Karpas-422 (cell line): ENCODE data around the gene PACSIN3. TPM values are rescaled to one million over a fixed set of nuclear protein-coding genes. Genes with fewer than 3 reads are reported as not detected.
A peak's percentile ranks its signal among the peaks of the same experiment; 100 is the strongest.

Source experiments
- DNase-seq: peaks from one replicate; pipeline ENCODE4 v3.0.0-alpha.2; 2015
- H2AFZ ChIP-seq: fragments of 200-600 bp; sonication (generic); 2 replicates; pipeline ENCODE4 v1.6.1; 2014; ENCODE audit warnings: antibody characterized with exemption, low read length, mixed read lengths
- H3K27ac ChIP-seq: fragments of 200-600 bp; sonication (generic); 2 replicates; pipeline ENCODE4 v1.5.1; 2014; ENCODE audit warnings: mild to moderate bottlenecking, low read length, moderate library complexity
- H3K27me3 ChIP-seq: fragments of 200-600 bp; sonication (generic); 2 replicates; pipeline ENCODE4 v1.6.1; 2014; ENCODE audit warnings: low read length, mixed read lengths
- H3K36me3 ChIP-seq: fragments of 200-600 bp; sonication (generic); 2 replicates; pipeline ENCODE4 v1.6.1; 2014; ENCODE audit warnings: low read length, mixed read lengths; ENCODE audit not compliant: insufficient read depth
- H3K4me1 ChIP-seq: fragments of 200-600 bp; sonication (generic); 2 replicates; pipeline ENCODE4 v1.6.1; 2014; ENCODE audit warnings: mild to moderate bottlenecking, low read length, mixed read lengths
- H3K4me2 ChIP-seq: fragments of 200-600 bp; sonication (generic); 2 replicates; pipeline ENCODE4 v1.6.1; 2014; ENCODE audit warnings: low read length, low read depth, mild to moderate bottlenecking; ENCODE audit not compliant: poor library complexity, severe bottlenecking
- H3K4me3 ChIP-seq: fragments of 200-600 bp; sonication (generic); 2 replicates; pipeline ENCODE4 v1.5.1; 2014; ENCODE audit warnings: mild to moderate bottlenecking, antibody characterized with exemption, low read length, mixed read lengths
- H3K79me2 ChIP-seq: fragments of 200-600 bp; sonication (generic); 2 replicates; pipeline ENCODE4 v1.6.1; 2014; ENCODE audit warnings: mild to moderate bottlenecking, low read length, mixed read lengths
- H3K9ac ChIP-seq: fragments of 200-600 bp; sonication (generic); 2 replicates; pipeline ENCODE4 v1.6.0; 2014; ENCODE audit warnings: low read length
- H3K9me2 ChIP-seq: fragments of 200-600 bp; sonication (generic), shearing (Covaris generic); replicated peaks from 2 replicates; pipeline ENCODE4 v1.6.0; 2014; ENCODE audit warnings: mild to moderate bottlenecking, low read length, moderate library complexity; ENCODE audit not compliant: insufficient read depth
- H3K9me3 ChIP-seq: fragments of 300-700, 200-600 bp; sonication (generic); 2 replicates; pipeline ENCODE4 v1.6.1; 2014; ENCODE audit warnings: low read length, mixed read lengths
- H4K20me1 ChIP-seq: fragments of 200-600 bp; sonication (generic); 2 replicates; pipeline ENCODE4 v1.6.1; 2014; ENCODE audit warnings: mild to moderate bottlenecking, antibody characterized with exemption, low read length, low read depth; ENCODE audit not compliant: insufficient read depth
- total RNA-seq: library from RNA; depleted of rRNA; stranded (reverse); fragments of >200 nt; shearing (Covaris generic); gene quantifications from 2 replicates; pipeline ENCODE4 v1.2.3, GENCODE V29; 2014; ENCODE audit warnings: low replicate concordance

The PACSIN3 gene
- total RNA-seq, 1 experiment from 2014 or later: 1.1 TPM

GRCh38 chr11:47176328-47177228, 9.7 kb downstream of the PACSIN3 start, which contains the start of gene ARFGAP2:
ARFGAP2 (minus strand) TSS chr11:47176879; CDS start chr11:47176853, 26 bp downstream.
- Histone ChIP-seq H4K20me1 (peaks cover 20% of the 10 kb centered on the region), H3K79me2 (peaks cover 48% of the 10 kb centered on the region), H3K4me3 (peak within 1 kb of the TSS; percentile 87), H3K9me2 (no peaks in the 10 kb centered on the region), H3K27ac (peak within 1 kb of the TSS; percentile 87), H3K27me3 (no peaks in the 10 kb centered on the region), H2AFZ (peak within 1 kb of the TSS; percentile 88), H3K9ac (peak within 1 kb of the TSS; percentile 99), H3K4me1 (peaks cover 23% of the 10 kb centered on the region), H3K36me3 (peaks cover 23% of the 10 kb centered on the region; the same call in 1 of the 2 replicates), H3K9me3 (no peaks in the 10 kb centered on the region), H3K4me2 (peak within 1 kb of the TSS; percentile 93)
- DNase-seq: peak; percentile 98

DNA sequence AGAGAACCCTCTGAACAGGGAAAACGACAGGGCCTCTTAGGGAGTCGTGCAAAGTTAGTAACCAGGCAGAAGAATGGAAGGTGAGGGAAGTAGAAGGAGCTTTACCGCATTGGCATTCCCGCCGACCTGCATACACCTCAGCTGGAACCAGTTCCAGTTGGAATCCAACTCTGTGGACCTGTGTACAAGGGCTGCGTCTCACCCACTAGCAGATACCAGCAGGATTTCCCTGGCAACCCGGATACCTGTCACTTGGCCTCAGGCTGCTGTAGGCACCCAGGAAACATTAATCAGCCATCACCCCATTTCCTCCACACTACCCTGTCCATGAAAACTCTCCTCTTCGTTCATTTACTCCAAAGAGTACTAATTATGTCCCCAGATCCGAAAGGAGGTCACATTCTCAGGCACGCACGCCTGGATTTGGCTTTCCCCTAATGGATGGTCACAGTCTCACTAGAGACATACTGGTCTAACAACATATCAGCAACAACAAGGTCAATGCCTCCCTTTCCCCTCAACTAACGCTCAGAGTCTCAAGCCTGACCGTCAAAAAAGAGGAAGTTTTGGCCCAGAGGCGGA, 10.4 kb downstream of the PACSIN3 start:
- Histone ChIP-seq H3K4me1 (peaks cover 23% of the 10 kb centered on the region), H3K27ac (peak overlapping the region; percentile 87), H3K9ac (peak overlapping the region; percentile 99), H3K36me3 (peaks cover 29% of the 10 kb centered on the region; the same call in 1 of the 2 replicates), H2AFZ (no peak overlapping the region), H3K4me2 (peak overlapping the region; percentile 86), H3K27me3 (no peaks in the 10 kb centered on the region), H3K79me2 (peaks cover 55% of the 10 kb centered on the region), H4K20me1 (peaks cover 20% of the 10 kb centered on the region), H3K9me2 (no peaks in the 10 kb centered on the region), H3K4me3 (peak overlapping the region; percentile 87), H3K9me3 (no peaks in the 10 kb centered on the region)
- DNase-seq: peak; percentile 91

DNA sequence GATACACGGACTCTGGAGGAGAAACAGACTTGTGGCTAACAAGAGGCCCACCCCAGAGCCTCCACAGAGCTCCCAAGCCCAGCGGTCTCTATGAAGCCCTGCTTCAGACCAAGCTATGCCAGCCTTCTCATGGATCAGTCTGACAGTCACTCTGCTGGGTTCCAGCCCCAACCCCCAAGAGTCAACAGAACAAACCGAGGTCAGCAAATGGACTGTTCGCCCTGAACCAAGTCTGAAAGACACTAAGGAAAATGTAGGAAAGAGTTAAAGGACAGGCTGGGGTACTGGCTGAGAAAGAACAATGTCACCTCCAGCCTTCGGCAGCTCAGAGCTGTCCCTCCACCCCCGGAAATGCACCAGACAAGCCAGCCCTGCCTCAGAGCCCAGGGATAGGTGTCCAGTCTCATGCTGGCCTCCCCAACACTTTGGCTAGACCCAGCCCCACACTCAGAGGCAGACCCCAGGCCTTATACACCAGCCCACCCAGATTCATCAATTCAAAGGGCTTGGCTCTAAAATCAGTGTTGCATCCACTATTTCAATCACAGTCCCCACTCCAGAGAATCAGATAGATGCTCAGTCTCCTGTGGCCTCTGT, 13.4 kb downstream of the PACSIN3 start:
- H3K9me3 ChIP-seq: no peaks in the 10 kb centered on the region
- peaks cover 20% of the 10 kb centered on the region for H3K4me1 ChIP-seq
- peaks cover 30% of the 10 kb centered on the region; the same call in 1 of the 2 replicates for H3K36me3 ChIP-seq
- no peak overlapping the region for H3K4me3 ChIP-seq
- H3K27ac ChIP-seq: no peak overlapping the region
- H3K27me3 ChIP-seq: no peaks in the 10 kb centered on the region
- no peak overlapping the region for H3K9ac ChIP-seq
- no peaks in the 10 kb centered on the region for H3K9me2 ChIP-seq
- no peak overlapping the region for H2AFZ ChIP-seq
- peaks cover 68% of the 10 kb centered on the region for H3K79me2 ChIP-seq
- H4K20me1 ChIP-seq: peaks cover 20% of the 10 kb centered on the region
- no peak for DNase-seq
- no peak overlapping the region for H3K4me2 ChIP-seq

GRCh38 chr11:47171856-47172255, 14.4 kb downstream of the PACSIN3 start:
- Histone ChIP-seq H3K36me3 (peaks cover 32% of the 10 kb centered on the region; the same call in 1 of the 2 replicates), H3K9ac (no peak overlapping the region), H3K4me3 (no peak overlapping the region), H2AFZ (no peak overlapping the region), H3K9me3 (no peaks in the 10 kb centered on the region), H3K79me2 (peaks cover 69% of the 10 kb centered on the region), H3K27ac (no peak overlapping the region), H3K4me1 (peaks cover 15% of the 10 kb centered on the region), H3K27me3 (no peaks in the 10 kb centered on the region), H3K9me2 (no peaks in the 10 kb centered on the region), H3K4me2 (no peak overlapping the region), H4K20me1 (peaks cover 20% of the 10 kb centered on the region)
- no peak for DNase-seq

GRCh38 chr11:47171061-47171838, 15.0 kb downstream of the PACSIN3 start:
- Histone ChIP-seq H2AFZ (no peak overlapping the region), H3K9me3 (no peaks in the 10 kb centered on the region), H3K27me3 (no peaks in the 10 kb centered on the region), H3K4me2 (no peak overlapping the region), H3K79me2 (peaks cover 65% of the 10 kb centered on the region), H3K9ac (no peak overlapping the region), H3K9me2 (no peaks in the 10 kb centered on the region), H3K36me3 (peaks cover 32% of the 10 kb centered on the region; the same call in 1 of the 2 replicates), H3K4me3 (no peak overlapping the region), H4K20me1 (peaks cover 20% of the 10 kb centered on the region), H3K27ac (no peak overlapping the region), H3K4me1 (peaks cover 15% of the 10 kb centered on the region)
- no peak for DNase-seq

- Histone ChIP-seq H3K4me3 (no peak overlapping the region), H2AFZ (no peak overlapping the region), H3K4me2 (no peak overlapping the region), H3K9me2 (no peaks in the 10 kb centered on the region), H3K27ac (no peak overlapping the region), H3K27me3 (no peaks in the 10 kb centered on the region), H3K4me1 (no peaks in the 10 kb centered on the region), H3K36me3 (peaks cover 8% of the 10 kb centered on the region; the same call in 1 of the 2 replicates), H3K9me3 (no peaks in the 10 kb centered on the region), H3K79me2 (peaks cover 20% of the 10 kb centered on the region), H3K9ac (no peak overlapping the region), H4K20me1 (no peaks in the 10 kb centered on the region; the same call in none of the 2 replicates)
- DNase-seq: no peak
Measured at GRCh38 chr11:47166368-47166767, 19.9 kb downstream of the PACSIN3 start.

- Histone ChIP-seq H3K27me3 (no peaks in the 10 kb centered on the region), H2AFZ (no peak overlapping the region), H3K4me1 (no peaks in the 10 kb centered on the region), H3K79me2 (peaks cover 11% of the 10 kb centered on the region; the same call in 1 of the 2 replicates), H3K36me3 (peaks cover 3% of the 10 kb centered on the region; the same call in 1 of the 2 replicates), H4K20me1 (no peaks in the 10 kb centered on the region; the same call in 1 of the 2 replicates), H3K9ac (no peak overlapping the region), H3K9me2 (no peaks in the 10 kb centered on the region), H3K4me2 (no peak overlapping the region), H3K4me3 (no peak overlapping the region), H3K9me3 (no peaks in the 10 kb centered on the region), H3K27ac (no peak overlapping the region)
- DNase-seq: no peak
Measured at GRCh38 chr11:47165253-47165840, 20.9 kb downstream of the PACSIN3 start.
